ENCODE results near the gene WDR64.

DNA sequence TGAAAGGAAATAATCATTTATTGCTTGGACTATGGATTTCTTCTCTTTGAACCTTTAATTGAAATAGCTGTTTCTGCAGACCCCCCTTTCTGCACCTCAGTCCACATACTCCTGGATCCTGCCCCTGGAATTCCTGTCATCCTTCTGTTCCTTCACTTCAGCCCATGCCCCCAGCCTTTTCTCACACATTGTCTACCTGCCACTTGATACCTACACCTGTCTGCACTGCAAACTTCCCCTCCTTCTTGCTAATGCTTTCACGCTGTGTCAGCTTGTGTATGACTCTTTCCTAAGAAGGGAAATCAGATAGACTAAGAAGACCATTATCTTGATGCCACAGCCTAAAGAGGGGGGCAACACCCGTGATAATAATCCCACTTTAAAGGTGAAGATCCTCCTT, 115.7 kb downstream of the WDR64 start:
- TF ChIP-seq POLR2A (IDR thresholded peaks at IDR 0.05) (no peak), POLR2AphosphoS5 (IDR thresholded peaks at IDR 0.05) (no peak)
- TF ChIP-seq, protein P1, sequence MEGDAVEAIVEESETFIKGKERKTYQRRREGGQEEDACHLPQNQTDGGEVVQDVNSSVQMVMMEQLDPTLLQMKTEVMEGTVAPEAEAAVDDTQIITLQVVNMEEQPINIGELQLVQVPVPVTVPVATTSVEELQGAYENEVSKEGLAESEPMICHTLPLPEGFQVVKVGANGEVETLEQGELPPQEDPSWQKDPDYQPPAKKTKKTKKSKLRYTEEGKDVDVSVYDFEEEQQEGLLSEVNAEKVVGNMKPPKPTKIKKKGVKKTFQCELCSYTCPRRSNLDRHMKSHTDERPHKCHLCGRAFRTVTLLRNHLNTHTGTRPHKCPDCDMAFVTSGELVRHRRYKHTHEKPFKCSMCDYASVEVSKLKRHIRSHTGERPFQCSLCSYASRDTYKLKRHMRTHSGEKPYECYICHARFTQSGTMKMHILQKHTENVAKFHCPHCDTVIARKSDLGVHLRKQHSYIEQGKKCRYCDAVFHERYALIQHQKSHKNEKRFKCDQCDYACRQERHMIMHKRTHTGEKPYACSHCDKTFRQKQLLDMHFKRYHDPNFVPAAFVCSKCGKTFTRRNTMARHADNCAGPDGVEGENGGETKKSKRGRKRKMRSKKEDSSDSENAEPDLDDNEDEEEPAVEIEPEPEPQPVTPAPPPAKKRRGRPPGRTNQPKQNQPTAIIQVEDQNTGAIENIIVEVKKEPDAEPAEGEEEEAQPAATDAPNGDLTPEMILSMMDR (IDR thresholded peaks at IDR 0.05): no peak

Data from upper lobe of left lung (tissue), 4 donors.